ENCODE results near the gene SMG6.
"Not testable (repeated sequence)": the region's sequence is repeated elsewhere in the genome, so short reads cannot be mapped to it uniquely, and the experiment has no call there.

DNA sequence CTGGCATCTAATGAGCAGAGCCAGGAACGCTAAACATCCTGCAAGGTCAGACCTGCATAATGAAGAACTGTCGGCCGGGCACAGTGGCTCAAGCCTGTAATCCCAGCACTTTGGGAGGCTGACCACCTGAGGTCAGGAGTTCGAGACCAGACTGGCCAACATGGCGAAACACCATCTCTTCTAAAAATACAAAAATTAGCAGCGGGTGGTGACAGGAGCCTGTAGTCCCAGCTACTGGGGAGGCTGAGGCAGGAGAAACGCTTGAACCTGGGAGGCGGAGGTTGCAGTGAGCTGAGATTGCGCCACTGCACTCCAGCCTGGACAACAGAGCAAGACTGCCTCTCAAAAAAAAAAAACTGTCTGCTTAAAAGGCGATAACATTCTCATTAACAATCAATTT lies 38.4 kb downstream of the SMG6 start:
- TF ChIP-seq, protein P1, sequence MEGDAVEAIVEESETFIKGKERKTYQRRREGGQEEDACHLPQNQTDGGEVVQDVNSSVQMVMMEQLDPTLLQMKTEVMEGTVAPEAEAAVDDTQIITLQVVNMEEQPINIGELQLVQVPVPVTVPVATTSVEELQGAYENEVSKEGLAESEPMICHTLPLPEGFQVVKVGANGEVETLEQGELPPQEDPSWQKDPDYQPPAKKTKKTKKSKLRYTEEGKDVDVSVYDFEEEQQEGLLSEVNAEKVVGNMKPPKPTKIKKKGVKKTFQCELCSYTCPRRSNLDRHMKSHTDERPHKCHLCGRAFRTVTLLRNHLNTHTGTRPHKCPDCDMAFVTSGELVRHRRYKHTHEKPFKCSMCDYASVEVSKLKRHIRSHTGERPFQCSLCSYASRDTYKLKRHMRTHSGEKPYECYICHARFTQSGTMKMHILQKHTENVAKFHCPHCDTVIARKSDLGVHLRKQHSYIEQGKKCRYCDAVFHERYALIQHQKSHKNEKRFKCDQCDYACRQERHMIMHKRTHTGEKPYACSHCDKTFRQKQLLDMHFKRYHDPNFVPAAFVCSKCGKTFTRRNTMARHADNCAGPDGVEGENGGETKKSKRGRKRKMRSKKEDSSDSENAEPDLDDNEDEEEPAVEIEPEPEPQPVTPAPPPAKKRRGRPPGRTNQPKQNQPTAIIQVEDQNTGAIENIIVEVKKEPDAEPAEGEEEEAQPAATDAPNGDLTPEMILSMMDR (IDR thresholded peaks at IDR 0.05; ENCODE audit: poor library complexity) = not testable (repeated sequence)
- TF ChIP-seq EZH2 (IDR thresholded peaks at IDR 0.05; ENCODE audit: borderline replicate concordance) = not testable (repeated sequence)

Data from hepatocyte (in vitro differentiated cells).